ENCODE results near the gene XIST. TPM values are rescaled to one million over a fixed set of nuclear protein-coding genes. Genes with fewer than 3 reads are reported as not detected.
"Not testable (repeated sequence)": the region's sequence is repeated elsewhere in the genome, so short reads cannot be mapped to it uniquely, and the experiment has no call there.

The XIST gene
- polyA plus RNA-seq, 12 donors: 0.03 to 561 (median 75.8) TPM; not detected in 2

DNA sequence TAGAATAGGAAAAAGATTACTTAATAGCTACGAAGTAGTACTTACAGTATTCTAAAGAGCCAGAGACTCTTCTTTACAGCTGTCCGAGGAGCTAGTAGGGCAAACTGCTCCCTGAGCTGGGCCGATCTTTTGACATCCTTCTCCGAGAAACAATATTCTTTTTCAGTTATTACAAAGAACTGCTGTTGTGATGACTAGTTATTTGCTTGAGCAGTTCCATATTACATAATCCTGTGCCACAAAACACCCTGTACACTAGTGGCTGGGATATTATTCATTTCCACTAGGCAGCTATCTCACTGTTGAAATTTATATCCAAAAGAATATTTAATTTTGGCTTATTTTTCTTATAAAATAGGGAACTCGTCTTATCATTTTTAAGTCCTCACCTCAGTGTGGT lies 11.2 kb downstream of the XIST start:
- DNase-seq: no peak

DNA sequence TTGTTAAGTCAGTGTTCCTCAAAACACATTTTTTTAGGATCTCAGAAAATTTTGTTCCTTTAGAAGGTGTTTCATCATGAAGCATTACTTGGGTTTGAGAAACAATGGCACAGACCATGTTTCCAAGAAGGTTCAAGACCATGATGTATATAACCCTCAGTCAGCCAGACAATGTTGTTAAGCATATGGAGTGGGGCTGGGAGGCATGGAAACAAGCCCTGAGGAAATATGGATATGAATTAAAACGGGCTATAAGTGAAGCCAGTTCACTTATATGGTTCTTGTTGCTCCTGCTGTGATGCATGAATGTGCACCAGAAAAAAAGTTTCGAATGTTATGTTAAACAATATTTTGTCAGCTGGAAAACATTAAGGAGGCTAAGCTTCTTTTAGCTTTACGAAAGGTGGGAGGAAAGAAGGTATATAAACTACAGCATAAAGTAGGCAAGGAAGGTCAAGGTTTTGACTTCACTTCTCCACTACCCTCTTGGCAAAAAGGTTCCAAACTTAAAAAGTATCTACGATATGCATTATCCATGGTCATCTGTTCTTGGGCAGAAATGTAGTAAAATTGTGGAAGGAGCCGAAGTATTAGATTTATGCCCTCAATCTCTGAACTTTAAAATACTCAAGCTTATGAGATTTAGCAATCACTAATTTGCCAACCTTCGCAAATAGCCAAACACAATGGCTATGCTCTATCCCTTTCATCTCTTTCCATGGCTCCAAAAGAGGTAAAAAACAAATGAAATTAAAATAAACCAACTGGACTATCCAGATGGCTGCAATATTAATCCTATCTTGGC lies 12.2 kb downstream of the XIST start:
- DNase-seq: no peak

DNA sequence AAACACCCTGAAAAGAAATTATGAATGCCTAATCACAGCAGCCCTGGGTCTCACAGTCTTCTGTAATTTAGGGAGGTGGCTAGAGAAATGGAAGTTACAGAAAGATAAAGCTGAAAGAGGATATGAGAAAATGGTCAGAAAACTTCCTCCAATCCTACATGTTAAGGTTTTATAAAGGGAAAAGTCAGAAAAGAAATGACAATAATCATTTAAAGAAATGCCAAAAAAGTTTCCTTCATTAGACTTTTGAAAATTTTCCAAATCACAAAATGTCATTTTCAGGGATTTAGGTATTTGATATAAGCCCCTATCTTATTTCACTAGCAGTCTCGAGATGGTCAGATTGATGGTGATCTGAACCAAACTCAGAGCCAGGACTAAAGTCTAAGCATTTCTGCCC lies 13.4 kb downstream of the XIST start:
- DNase-seq: no peak

DNA sequence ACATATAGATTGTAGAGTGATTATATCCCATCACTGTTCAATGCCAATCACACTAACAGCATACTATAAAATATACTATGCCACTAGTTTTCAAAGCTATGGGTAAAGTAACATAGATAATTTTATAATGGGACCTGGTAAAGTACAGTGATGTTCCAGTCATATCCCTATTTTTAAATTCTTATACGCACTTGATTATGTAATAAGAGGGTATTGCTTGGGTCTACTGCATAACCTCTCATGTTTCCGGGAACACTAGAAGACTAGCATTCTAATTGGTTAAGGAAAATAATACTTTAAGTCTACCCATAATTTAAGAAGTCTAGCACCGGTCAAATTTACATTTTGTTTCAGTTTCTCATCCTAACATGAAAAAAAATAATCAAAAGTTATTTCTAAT lies 14.4 kb downstream of the XIST start:
- no peak for DNase-seq

DNA sequence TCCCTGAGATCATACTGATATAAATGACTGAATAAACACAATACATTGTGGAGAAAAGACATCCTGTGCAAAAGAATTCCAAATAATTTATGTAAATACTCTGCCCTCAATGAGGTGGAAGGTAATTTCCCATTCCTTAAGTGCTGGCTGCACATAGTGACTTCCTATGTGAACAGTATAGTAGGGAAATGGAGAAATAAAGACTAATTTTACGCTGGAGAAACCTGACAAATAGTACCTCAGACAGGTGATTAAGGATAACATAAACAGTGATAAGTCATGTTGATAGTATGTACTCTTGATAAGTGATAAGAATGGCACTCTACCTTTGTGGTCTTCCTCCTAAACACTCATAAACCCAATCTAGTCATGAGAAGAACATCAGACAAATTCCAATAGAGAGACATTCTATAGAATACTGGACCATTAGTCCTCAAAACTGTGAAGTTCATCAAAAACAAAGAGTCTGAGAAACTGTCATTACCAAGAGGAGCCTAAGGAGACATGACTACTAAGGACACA lies 15.5 kb downstream of the XIST start:
- DNase-seq: no peak

DNA sequence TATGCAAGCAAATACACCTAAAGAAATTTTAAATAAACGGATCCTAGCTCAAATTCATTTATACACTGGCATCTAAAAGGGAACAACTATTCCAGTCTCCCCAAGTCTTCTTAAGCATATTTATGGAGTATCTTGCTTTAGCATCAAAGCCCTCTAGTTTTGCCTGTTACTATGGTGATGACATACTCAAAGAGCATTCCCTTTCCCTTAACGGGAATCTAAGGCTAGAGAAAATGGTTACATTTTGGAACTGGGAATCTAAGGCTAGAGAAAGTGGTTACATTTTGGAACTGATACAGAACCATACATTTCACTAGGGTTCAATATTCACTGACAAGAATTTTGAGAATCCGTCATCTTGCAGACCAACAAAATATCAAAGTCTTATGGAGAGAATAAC lies 18.3 kb downstream of the XIST start:
- no peak for DNase-seq

DNA sequence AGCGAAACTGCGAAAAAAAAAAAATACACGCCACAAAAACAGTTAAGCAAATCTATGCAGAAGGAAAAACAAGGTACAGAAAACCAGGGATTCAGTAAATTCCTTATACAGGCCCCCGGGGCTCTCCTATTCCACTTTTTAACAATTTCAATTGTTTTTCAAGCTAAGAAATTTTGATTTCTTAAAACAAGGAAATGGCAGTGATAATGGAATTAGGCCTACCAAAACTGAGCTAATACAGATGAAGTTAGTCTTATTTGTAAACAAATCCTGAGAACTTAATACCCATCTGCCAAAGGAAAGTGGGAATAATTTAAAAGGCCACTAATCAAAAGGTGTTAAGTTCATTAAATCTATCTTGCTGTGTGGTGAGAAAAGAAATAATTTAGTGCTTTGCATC lies 20.2 kb downstream of the XIST start:
- no peak for DNase-seq

DNA sequence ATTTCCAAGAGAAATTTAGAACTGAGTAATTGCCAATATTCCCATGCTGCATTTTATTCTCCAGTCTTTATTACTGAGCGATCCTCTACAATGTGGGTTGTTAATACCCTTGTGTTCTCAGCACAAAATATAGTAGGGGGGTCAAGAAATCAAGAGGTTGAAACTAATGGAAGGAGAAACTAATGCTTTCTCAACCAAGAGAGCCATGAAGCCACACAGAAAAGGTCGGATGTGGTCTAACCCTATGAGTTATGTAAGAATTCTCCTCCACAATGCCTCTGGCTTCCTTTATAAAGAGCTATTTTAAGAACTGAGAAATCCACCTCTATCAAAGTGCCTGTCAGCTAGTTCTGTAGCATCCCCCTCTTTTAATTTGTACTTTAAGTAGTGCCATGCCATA lies 21.0 kb downstream of the XIST start:
- no peak for DNase-seq

DNA sequence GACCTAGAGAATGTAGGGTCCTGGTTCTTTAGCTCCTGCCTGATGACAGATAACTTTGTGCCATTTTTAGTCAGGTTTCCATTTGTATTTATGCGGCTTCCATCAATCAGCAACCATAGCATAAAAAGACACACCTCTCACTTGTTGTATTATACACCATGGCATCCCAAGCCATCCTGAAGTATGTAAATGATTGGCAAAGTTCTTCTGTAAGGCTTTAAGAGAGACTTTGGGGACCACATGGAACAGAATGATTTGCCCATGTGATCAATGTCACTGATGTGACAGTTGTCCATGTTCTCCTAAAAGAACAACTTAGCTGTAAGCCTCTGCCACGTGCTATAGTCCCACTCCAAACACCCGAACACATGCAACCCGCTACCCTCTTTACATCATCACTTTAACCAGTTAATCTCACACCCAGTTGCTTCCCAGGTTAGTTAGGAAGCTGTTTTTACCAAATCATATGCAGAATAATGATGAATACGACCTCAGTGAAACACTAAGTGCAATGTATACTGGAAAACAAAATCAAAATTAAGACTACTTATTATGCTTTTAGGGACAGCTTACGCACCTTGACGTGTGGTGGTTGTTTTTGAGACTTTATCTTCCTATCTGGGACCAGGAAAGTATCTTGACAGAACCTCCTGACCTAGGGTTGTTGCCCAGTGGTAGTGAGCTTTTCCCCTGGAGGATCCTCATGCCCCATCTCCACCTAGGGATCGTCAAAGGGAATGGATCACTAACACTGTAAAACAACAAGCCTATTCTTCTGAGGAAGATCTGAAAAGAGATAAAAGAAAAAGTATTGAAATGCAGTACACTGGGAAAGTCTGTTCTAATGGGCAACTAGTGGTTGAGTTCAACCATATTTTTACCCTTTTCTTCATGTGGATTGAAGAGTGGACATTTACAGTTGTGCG lies 21.8 kb downstream of the XIST start:
- DNase-seq: no peak

DNA sequence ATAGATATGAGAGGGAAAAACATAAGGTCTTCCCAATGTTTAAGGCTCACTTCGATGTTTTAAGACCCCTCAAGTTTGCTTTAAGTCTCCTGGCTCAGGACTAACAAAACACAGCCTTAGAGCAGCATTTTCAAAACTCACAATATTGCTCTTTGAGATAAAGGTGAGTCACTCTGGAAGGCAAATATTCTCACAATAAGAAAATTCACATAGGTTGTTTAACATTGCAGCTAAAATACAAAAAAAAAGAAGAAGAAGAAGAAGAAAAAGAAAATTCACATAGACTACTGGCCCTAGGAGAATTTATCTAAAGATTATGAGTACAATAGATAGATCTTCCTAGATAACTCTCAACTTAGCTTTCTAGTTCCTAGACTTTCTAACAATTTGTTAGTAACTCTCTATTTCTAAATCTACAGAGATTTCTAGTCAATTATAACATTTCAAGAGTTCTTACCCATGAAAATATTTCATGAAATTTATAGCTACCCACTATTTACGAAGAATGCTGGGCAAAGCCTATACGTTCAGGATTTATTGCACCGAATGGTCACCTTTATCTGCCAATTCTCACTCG lies 22.5 kb downstream of the XIST start:
- DNase-seq: no peak

DNA sequence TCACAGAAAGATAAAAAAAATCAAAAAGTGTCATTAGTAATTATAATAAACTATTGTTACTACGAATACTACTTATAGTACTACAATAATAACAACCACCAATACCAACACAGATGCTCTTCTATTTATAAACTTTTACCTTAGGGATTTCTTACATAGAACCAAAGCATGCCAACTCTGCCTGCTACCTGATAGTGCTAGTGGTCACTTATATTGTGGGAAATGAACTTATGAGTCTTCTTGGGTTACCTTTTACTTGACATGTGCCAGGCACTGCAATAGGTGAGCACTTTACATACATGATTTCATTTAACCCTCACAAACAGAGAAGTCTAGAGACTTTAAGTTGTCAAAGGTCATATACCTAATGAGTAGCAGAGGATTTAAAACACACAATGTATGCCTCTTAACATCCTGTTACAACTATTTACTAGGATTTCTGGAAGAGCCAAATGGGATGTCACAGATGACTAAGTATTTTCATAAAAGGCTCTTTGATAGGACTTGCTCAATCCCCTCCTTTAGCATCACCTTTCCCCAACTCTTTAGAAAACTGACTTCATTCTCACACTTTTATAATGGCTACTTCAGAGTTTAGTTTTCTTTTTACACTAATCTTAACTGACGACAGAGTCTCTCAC lies 24.3 kb downstream of the XIST start:
- no peak for DNase-seq

DNA sequence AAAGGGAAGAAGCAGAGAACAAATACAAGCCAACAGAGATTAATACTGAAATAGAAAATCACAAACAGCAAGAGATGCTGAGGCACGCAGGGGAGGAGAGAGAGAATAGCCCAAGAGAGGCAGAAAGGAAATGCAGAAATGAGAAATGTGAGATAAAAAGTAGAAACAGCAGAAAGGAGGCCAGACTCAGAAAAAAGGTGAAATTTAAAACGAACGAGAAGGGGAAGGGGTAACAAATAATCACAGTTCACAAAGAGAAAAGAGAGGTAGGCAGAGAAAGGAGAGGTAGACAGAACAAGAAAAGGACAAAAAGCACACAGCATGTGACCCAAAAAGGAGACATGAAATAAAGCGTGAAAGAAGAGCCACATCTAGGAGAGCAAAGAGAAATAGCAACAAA lies 25.1 kb downstream of the XIST start:
- no peak for DNase-seq

DNA sequence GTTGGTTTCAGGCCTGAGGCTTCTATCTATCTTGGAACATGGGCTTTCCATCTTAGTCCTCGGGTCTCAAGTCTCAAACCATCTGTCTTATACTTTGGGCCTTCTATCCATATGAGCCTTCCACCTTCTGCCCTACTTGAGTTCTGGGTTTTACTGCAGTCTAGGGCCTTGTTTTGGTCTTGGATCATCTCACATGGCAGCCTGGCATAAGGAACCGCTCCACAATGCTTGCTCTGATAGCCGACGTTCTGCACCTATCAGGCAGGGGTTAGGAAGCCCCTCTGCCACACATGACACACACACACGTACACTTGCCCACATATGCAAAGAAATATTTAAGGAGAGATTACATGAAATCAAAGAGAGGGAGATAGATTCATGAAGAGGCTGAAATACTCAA lies 25.5 kb downstream of the XIST start:
- DNase-seq: no peak

DNA sequence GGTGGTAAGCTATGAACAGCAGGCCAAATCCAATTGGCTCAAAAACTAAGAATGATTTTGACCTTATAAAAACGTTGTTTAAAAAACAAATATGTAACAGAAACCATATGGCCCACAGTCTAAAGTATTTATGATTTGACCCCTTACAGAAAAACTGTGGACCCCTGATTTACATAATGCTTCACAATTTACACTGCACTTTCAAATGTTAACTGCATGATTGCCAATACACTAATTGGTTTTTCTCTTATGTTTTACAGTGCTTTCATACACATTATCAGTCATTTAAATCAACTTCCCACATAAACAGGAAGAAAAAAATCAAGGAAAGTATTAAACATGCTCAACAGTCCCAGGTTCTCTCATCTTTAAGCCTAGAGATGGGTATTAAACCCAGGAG lies 26.9 kb downstream of the XIST start:
- no peak for DNase-seq

DNA sequence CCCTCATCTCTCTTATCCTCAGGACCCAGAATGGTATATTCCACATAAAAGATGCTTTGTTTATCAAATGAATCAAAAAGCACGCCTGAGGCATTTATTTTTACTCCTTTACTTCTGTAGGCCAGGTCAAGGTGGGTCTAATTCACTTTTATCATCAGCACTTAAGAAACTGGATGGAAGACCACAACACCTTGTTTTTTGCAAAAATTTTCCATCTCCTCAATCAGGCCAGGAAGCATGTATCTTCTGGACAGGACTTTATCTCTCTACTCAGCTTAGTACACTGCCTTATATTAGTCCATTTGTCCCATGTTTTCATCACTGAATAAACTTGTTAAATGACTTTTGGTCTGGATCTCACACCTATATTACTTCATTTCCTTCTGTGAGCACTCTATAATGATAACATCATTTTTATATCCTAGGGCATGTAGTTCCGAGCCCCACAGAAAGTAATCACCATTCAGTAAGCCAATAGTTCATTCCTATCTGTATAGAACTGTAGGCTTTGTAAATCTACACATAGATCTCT lies 29.0 kb downstream of the XIST start:
- DNase-seq: no peak

DNA sequence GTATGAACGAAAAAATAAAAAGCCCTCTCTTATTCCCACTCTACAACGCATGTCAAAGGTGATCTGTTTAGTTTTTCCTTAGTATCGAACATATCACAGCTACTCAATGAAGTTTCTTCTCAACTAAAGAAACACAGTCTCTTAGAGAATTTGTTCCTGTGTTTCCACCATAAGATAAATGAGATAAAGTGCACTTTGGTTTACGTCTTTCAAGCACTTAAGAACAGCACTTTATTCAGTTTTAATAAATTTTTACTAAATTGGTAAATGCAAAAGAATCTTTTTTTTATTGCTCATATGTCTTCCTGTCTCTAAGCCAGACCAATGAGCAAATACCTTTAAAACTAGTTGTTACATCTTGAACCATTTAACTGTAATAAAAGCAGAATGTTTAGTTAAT lies 29.7 kb downstream of the XIST start:
- DNase-seq: no peak

DNA sequence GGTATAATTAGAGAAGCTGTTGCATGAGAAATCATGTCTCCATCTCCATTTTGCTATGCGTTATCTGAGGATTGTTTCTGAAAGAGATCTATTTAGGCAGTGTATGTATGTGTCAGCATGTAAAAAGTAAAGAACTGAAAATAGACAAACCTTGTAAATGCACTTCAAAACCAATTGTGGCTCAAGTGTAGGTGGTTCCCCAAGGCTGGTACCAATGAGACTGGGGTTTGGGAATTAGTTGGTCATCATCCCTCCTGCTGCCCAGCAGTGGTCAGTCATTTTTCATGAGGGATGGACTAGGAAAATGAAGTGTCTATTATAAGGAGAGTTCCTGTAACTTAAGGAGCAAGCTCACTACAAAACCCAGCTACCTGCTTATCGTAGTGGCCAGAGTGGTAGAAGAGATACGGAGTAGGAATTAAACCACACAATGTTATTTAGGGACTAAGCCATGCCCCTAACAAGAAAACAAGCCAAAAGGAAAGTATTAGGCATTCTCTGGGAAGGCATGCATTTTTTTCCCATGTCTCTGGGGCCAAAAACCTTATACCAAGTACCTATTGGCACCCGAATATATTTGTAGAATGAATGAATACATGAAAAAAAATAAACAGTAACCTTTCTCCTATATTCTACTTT lies 30.5 kb downstream of the XIST start:
- no peak for DNase-seq

DNA sequence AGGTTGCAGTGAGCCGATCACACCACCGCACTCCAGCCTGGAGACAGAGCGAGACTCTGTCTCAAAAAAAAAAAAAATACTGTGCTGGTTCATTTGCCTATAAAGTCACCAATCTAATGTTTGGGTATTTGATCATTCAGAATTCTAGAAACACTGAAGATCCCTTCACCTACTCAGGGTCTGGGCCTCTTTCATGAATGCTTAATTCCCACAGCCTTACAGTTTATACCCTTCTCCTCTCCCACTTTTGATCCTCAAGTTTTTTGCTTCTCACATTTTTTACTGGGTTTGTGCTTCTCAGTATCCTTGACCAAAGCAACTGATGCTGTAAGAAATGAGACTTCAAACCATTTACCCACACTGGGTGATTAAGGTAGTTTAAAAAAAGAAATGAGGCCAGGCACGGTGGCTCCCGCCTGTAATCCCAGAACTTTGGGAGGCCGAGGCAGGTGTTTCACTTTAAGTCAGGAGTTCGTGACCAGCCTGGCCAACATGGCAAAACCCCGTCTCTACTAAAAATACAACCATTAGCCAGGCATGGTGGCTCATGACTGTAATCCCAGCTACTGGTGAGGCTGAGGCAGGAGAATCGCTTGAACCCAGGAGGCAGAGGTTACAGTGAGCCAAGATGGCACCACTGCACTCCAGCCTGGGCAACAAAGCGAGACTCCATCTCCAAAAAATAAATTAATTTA lies 32.5 kb downstream of the XIST start:
- DNase-seq: not testable (repeated sequence)

DNA sequence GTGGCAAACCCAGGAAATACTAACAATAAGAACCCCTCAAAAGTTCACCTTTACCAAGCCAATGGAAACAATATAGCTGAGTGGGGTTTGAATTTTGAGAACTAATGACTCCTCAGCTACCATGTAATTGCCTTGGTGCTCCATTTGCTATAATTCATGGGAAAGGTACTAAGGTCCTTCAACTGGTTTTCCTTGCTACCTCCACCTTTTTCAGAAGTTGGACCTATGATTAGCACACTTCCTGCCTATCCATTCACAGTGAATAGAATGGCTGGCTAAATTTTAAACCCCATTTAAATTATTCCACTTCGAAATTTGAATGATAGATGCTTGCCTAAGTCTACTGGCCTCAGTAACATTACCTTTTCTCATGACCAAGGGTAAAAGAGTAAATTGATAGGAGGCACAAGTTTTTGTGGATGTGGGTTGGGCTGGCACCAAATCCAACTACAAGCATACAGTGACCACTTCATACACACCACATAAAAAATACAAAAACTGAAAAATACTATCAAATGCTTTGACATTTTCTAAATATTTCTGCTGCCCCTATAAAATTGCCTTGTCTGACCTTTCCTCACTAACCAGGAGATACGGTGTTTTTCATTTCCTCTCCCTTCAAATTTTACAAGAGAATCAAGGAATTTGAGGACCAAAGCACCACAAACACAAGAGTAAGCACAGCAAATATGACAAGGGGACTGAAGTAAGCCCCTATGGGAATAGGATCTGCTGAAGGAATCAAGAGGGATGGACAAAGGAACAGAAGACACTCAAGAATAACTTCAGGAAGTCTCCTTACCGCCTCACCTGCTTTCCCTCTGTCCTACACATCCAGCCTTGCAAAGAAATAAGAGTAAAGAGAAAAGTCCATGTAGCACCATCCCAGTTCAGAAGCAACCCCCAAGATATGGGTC lies 34.1 kb downstream of the XIST start:
- no peak for DNase-seq
